SH-SY5Y (cell line): ENCODE data around the gene KIN.
A peak's percentile ranks its signal among the peaks of the same experiment; 100 is the strongest.

ENCODE experiments used
- GATA2 ChIP-seq: IDR thresholded peaks from 2 replicates; pipeline ENCODE4 v1.6.1; 2011; ENCODE audit warnings: mild to moderate bottlenecking, low read depth, low read length
- GATA3 ChIP-seq: IDR thresholded peaks from 2 replicates; pipeline ENCODE4 v1.6.1; 2011; ENCODE audit warnings: low read depth, mild to moderate bottlenecking, low read length, moderate library complexity

GRCh38 chr10:7789390-7789789 is 1.6 kb upstream of the KIN start:
- peak; percentile 84 for TF ChIP-seq GATA2
- peak; percentile 34; the same call in 1 of the 2 replicates for TF ChIP-seq GATA3
